NCI-H2171 treated with DMSO at 0.1 percent for 48 hours (cell line): ENCODE results near the gene CPPED1.
A peak's percentile ranks its signal among the peaks of the same experiment; 100 is the strongest.
"Not testable (repeated sequence)": the region's sequence is repeated elsewhere in the genome, so short reads cannot be mapped to it uniquely, and the experiment has no call there.

Experiments used
- DNase-seq: peaks from one replicate; lab custom pipeline; 2025; lab: John Stamatoyannopoulos, UW

The CPPED1 gene, protein sequence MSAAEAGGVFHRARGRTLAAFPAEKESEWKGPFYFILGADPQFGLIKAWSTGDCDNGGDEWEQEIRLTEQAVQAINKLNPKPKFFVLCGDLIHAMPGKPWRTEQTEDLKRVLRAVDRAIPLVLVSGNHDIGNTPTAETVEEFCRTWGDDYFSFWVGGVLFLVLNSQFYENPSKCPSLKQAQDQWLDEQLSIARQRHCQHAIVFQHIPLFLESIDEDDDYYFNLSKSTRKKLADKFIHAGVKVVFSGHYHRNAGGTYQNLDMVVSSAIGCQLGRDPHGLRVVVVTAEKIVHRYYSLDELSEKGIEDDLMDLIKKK

DNA sequence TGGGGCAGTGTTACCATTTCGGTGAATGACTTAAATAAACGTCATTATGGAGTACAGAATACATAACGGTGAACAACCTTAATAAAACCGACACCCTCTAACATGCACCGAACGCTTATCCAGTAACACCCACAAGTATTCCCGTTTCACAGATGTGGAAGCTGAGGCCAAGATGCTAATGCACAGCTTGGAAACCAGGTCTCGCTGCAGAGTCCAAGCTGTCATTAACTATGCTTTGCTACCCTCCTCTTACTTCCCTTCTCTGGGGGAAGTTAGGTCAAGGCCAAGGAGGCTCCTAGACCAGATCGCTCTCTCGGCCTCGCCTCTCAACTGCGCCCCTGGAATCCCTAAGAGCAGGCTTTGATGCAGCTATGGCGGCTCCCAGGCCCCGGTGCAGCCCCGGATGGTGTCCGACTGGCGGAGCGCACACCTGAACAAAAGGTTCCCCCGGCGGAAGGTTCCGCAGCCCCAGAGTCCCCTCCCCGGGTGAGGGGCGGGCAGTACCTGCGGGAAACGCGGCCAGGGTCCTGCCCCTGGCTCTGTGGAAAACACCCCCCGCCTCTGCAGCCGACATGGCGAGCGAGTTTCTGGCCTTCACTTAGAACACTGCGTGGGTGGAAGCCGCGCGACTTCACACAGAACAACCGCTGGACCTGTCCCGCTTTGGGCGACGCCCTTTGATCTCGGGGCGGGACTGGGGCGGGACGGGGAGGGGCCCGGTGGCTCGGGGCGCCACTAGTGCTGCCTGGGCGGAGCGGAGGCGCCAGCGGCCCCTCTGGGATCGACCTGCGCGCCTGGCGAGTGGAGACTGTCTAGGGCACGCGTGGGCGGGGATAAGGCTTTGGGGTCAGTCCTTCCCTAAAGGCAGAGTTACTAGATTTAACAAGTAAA lies at the start of gene CPPED1:
Gene CPPED1, minus strand, starts transcription at position 685 of the 891 bp plus-strand sequence. Its CDS starts 111 bp downstream, at position 574.
- DNase-seq, result peak; percentile 90

DNA sequence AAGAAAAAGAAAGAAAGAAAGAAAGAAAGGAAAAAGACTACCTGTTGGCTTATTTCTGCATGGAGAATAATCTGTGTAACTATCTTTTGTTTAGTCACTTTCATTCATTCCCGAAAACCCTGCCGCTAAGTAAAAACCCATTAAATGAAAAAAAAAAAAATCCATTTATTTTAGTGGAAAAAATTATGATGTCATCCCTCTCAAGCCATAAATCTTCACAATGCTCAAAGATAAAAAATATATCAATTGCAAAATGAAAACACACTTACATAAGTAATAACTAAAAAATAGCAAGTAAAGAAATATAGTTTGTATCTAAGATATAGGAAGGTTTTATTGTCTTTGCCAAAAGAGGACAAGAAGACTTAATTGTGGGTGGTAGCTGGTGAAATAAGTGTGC lies 46.5 kb upstream of the CPPED1 start:
- no peak for DNase-seq

DNA sequence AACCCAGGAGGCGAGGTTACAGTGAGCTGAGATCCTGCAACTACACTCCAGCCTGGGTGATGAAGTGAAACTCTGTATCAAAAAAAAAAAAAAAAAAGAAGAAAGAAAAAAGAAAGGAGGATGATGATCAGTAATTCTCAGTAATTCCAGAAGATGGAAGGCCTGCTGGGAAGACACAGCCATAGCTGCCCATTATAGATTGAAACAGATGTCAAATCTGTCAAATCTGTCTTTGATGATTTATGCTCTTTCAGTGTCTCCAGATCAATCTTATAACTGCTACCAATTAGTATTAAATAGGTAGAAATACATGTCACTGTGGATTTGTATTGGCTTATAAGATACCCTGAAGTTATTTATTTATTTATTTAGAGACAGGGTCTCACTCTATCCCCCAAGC lies 42.9 kb upstream of the CPPED1 start:
- DNase-seq, result no peak

DNA sequence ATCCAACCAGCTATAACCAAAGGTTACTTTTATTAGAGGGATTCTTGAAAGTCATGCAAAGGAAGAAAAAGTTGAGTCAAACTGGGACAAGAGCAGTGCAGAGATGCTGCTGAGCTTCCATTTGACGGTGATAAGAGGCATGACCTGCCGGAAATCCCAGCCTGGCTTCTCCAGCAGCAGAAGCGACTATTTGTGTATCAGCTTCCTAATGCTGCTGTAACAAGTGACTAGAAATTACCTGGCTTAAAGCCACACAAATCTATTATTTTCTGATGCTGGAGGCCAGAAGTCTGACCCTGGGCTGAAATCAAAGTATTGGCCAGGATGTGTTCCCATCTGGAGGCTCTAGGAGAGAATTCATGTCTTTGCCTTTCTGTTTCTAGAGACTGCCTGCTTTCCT lies 41.6 kb upstream of the CPPED1 start:
- DNase-seq, result no peak

DNA sequence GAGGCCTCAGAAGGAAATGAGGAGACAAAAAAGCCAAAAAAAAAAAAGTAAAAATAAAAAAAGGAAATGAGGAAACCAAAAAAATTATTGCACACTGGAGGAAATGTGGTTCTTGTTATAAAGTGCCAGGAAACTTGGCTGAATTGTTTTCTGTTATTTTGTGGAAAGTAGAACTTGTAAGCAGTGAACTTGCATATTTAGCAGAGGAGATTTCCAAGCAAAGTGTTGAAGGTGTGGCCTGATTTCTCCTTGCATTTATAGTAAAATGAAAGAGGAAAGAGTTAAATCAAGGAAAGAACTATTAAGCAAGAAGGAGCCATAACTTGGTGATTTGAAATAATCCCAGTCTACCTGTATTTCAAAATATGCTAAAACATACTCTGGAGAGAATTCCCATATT lies 34.1 kb upstream of the CPPED1 start:
- DNase-seq, result no peak

DNA sequence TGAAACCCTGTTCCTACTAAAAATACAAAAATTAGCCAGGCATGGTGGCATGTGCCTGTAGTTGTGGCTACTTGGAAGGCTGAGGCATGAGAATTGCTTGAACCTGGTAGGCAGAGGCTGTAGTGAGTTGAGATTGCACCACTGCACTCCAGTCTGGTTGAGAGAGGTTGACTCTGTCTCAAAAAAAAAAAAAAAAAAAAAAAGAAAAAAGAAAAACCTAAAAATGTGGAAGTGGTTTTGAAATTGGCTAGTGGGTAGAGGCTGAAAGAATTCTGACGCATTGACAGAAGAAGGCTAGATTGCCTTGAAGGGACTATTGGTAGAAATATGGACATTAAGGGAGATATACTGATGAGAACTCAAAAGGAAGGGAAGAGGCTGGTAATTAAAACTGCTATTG lies 33.6 kb upstream of the CPPED1 start:
- DNase-seq, result no peak

DNA sequence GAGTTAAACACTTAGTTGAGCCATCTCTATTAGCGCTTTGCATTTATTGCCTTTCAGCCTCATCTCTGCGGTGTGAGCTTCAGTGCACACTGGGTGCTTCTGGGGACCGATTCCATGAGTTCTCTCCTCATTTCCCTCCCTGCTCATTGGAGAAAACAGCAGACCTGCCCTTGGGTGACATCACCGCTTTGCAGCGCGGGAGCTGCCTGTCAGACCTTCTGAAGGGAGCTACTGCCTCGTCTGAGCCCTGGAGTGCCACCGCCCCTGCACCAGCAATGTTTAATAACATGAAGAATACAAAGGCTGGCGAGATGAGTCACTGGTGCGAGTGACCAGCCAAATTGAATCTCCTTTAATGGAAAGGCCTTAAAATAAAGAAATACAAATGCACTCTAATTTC lies 30.2 kb upstream of the CPPED1 start:
- no peak for DNase-seq

DNA sequence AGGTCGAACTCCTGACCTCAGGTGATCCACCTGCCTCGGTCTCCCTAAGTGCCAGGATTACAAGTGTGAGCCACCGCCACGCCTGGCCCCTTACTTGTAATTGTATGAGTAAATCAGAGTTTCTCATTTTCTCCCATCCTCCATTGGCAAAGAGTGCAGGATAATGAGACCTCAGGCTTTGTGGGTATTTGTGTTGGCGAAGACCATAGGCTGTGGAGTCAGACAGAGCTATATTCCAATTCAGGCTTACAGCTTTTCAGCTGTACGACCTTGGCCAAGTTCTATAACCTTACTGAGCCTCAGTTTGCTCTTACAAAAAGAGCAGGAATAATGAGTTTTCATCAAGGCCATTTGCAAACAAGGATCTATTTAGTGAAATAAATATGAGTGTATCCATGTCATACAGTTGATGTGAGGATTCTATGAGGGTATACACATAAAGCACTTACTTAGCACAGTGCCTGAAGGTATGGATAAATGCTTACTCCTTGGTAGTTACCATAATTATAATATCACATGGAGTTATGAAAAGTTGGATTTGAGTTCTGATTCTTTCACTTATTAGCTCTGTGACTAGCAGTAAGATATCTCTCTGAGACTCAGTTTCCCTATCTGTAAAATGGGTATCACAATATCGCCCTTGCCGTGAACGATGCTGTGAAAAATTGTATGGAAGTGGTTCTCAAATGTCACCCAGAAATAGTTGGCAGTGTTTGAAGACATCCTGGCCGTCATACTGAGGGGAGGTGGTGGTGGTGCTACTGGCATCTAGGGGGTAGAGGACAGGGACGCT lies 25.6 kb upstream of the CPPED1 start:
- no peak for DNase-seq

DNA sequence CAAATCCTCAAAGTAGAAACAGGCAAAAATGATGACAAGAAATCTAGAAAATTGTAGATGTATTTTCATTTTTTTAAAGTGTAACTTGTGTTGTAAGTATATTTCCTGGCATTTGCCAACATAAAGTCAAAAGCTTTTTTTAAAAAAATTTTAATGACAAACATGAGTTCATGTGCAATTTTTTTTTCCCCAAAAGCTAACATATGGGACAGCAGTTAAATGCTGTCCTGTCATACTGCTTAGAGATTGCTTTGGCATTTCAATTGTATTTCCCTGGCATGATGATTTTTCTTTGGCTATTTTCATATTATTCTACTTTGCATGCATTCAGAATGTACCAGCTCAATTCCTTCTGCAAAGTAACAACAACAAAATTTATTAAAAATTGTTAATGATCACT lies 24.5 kb upstream of the CPPED1 start:
- DNase-seq, result peak; percentile 14

DNA sequence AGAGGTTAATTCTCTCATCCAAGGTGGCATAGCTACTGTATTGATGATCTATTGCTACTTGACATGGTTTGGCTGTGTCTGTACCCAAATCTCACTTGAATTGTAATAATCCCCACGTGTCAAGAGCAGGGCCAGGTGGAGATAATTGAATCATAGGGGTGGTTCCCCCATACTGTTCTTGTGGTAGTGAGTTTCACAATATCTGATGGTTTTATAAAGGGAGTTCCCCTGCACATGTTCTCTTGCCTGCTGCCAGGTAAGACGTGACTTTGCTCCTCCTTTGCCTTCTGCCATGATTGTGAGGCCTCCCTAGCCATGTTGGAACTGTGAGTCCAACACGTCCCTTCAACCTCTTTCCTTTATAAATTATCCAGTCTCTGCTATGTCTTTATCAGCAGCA lies 22.9 kb upstream of the CPPED1 start:
- DNase-seq, result no peak

DNA sequence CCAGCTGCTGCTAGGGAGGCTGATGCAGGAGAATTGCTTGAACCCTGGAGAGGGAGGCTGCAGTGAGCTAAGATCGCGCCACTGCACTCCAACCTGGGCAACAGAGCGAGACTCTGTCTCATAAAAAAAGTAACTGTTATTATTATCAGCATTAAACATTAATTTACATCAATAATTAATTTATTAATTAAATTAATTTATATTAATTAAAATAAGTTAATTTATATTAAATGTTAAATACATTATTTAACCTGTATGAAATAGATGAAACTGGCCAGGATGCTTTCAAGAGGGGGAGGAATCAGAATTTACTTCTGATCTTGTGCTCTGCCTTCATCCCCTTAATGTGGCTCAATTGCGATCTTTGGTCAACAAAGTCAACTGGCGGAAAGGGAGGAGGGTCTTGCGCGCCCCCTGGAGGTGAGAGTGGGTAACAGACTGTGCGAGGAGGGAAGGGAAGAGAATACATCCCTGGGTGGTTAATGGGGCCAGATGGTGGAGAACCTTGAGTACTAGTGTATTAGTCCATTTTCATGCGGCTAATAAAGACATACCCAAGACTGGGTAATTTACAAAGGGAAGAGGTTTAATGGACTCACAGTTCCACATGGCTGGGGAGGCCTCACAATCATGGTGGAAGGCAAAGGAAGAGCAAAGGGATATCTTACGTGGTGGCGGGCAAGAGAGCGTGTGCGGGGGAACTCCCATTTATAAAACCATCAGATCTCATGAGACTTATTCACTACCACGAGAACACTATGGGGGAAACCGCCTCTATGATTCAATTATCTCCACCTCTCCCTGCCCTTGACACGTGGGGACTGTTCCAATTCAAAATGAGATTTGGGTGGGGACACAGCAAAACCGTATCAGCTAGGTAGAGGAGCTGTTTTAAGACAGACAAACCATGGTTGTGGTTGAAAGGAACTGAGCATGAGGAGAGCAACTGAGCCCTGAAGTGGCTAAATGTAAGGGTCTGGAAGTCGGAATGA lies 15.7 kb upstream of the CPPED1 start:
- DNase-seq, result peak; percentile 54

DNA sequence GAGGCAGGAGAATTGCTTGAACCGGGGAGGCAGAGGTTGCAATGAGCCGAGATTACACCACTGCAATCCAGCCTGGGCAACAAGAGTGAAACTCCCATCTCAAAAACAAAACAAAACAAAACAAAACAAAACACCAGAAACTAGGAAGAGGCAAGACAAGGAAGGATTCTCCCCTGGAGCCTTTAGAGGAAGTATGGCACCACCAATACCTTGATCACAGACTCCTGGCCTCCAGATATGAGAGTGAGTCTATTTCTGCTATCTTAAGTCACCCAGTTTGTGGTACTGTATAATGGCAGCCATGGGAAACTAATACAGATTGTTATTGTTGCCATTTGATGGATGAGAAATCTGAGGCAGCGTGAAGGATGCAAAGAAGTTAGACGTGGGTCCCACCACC lies 14.6 kb upstream of the CPPED1 start:
- DNase-seq, result no peak

DNA sequence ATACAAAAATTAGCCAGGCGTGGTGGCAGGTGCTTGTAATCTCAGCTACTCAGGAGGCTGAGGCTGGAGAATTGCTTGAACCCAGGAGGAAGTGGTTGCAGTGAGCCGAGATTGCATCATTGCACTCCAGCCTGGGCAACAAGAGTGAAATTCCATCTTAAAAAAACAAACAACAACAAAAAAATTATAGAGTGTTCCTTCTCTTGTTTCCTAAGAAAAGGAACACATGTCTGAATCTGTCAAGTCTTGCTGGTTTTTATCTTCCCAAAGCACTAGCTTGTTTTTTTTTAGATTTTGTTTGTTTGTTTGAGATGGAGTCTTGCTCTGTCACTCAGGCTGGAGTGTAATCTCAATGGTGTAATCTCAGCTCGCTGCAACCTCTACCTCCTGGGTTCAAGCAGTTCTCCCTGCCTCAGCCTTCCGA lies 13.1 kb upstream of the CPPED1 start:
- not testable (repeated sequence) for DNase-seq

DNA sequence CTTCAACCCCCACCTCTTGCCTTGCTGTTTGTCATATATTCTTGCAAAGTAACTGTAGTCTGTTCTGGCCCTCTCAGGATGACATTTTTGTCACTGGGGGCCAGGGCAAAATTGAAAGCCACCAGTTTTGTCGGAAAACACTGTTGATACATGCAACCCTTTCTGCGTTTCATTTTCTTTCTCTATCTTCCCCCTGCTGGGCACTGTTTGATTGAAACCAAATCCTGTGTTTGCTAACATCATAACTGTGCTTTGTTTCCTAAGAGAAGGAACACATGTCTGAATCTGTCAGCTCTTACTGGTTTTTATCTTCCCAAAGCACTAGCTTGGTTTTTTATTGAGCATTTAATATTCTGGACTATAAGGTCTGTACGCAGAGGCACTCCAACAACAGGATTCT lies 11.7 kb upstream of the CPPED1 start:
- DNase-seq, result peak; percentile 5

DNA sequence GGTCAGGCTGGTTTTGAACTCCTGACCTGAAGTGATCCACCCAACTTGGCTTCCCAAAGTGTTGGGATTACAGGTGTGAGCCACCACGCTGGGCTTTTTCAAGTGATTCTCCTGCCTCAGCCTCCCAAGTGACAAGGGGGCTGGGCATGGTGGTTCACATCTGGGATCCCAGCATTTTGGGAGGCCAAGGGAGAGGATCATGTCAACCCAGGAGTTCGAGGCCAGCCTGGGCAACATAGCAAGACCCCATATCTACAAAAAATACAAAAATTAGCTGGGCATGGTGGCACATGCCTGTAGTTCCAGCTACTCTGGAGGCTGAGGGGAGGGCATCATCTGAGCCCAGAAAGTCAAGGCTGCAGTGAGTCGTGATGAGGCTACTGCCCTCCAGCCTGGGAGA lies 10.0 kb upstream of the CPPED1 start:
- DNase-seq, result not testable (repeated sequence)

DNA sequence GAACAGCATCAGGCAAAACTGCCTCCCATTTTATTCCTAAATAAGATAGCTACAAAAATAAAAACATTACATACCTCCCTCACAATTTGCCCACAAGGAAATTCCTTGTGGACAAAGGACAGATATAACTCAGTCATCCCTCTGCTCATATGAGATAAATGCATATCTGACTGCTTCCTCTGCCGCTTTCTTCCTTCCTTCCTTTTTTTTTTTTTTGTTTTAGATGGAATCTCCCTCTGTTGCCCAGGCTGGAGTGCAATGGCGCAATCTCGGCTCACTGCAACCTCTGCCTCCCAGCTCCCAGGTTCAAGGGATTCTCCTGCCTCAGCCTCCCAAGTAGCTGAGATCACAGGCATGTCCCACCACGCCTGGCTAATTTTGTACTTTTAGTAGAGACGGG lies 9.6 kb upstream of the CPPED1 start:
- DNase-seq, result not testable (repeated sequence)

DNA sequence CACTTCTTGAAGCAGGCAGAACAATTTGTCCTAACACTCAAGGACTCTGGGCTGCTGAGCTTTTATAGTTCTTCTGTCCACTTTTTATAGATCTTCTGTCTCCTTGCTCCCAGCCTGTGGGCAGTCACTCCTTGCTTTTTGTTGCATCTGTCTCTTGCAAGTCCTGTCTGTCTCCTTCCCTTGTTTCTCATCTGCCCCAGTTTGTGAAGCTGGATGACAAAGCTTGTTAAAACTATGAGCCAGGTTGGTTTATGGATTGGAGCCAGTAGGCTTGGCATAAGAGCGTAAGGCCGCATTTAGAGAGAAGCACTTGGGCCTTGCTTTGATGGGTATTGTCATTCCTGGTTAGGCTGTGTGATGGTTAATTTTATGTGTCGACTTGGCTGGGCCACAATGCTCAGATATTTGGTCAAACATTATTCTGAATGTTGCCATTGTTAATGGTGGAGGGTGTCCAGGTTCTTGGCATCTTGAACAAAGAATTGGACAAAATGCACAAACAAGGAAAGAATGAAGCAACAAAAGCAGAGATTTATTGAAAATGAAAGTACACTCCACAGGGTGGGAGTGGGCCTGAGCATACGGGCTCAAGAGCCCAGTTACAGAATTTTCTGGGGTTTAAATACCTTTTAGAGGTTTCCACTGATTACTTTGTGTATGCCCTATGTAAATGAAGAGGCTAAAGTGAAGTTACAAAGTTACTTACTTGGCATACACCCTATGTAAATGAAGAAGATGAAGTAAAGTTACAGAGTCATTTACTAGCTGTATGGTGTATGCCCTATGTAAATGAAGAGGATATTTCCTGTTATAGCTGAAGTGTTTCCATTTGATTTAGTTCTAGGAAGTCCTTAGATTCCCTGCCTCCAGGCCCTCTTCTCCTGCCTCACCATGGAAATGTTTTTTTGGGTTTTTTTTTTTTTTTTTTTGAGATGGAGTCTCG lies 8.0 kb upstream of the CPPED1 start:
- no peak for DNase-seq

DNA sequence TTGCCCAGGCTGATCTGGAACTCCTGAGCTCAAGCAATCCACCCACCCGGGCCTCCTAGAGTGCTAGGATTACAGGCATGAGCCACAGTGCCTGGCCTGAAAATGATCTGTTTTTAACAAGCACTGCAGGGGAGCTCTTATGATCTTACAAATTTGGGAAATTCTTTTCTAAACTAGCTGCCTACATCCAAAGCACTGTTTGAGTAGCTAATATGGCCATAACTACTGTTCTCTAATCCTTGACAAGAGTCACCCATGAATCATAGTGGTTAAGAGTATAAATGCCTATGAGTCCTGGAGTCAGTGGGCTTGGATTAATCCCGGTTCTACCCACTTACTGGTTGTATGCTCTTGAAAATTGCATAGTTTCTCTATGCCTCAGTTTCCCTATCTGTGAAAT lies 1.4 kb upstream of the CPPED1 start:
- no peak for DNase-seq

DNA sequence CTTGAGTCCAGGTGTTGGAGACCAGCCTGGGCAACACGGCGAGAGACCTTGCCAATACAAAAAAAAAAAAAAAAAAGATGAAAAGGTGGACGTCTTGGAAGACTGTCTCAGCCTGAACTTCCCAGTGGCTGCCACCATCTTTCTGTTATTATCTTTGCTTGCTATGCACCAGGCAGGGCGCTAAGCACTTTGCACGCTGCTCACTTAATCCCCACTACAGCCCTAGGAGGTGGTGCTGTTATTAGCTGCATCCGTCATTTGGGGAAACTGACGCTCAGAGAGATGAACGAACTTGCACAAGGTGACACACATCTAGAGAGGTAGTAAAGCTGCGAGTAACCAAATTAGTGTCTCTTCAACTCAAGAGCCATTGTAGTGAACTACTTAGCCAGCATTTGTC lies 708 bp upstream of the CPPED1 start:
- no peak for DNase-seq

DNA sequence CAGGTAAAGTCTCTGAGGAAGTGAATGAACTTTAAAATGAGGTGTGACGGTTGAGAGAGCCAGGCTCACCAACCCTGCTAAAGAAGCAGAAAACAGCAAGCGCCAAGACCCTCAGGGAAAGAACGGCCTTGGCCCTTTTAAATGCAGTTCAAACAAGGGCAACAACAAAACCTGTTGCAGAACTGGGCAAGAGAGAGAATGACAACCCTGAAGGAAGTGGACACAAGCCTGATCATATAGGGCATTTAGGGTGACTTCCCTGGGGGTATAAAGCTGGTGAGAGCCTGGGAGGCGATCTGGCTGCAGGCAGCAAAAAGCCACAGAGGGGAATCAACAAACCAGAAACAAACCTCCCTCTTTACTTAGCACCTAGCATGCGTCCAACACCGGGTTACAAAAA lies 1.0 kb downstream of the CPPED1 start:
- no peak for DNase-seq
